Endometrial microvascular endothelial cells (primary cell): ENCODE measurements around the gene P3H1. TPM values are rescaled to one million over a fixed set of nuclear protein-coding genes. Genes with fewer than 3 reads are reported as not detected.

Experiments
- in situ Hi-C: cut with HindIII; loops from 2 replicates; pipeline ENCODE4 v1.10.0; 2017; ENCODE audit warnings: low sequenced_read_pairs, low pct_unique_long_range_greater_than_20kb; ENCODE audit errors: inconsistent ontology term
- total RNA-seq: library from RNA; depleted of rRNA; stranded (reverse); fragments of >200 nt; gene quantifications from one replicate; pipeline ENCODE4 v1.2.3, GENCODE V29; 2015; ENCODE audit errors: inconsistent ontology term

P3H1 gene
- total RNA-seq, 1 donor from 2014 or later: 111 TPM

- in situ Hi-C loops: no loop called here
Measured at GRCh38 chr1:42698081-42698813, 68.6 kb downstream of the P3H1 start.

Other genes with a start within 250 kb of the P3H1 start
- gene PPIH, start 108.6 kb downstream of the P3H1 start, total RNA-seq: 73.4 TPM
- gene YBX1, start 84.6 kb downstream of the P3H1 start, total RNA-seq: 532 TPM
- not detected for gene CLDN19, start 26.8 kb downstream of the P3H1 start, total RNA-seq
- 10.1 TPM for gene C1orf50, start 221 bp upstream of the P3H1 start, total RNA-seq
- not detected for gene TMEM269, start 18.0 kb upstream of the P3H1 start, total RNA-seq
- gene ERMAP, start 50.1 kb upstream of the P3H1 start, total RNA-seq: 9.7 TPM
- 13.8 TPM for gene SVBP, start 50.4 kb upstream of the P3H1 start, total RNA-seq
- gene ZNF691, start 79.6 kb upstream of the P3H1 start, total RNA-seq: 4.9 TPM
- 39.0 TPM for gene SLC2A1, start 191.8 kb upstream of the P3H1 start, total RNA-seq